GM12878 (cell line): ENCODE results near the gene MRPL37. TPM values are rescaled to one million over a fixed set of nuclear protein-coding genes. Genes with fewer than 3 reads are reported as not detected.

Experiments
- ATAC-seq: fragments of 200-7000 bp; cut with Tn5 transposase; 3 replicates; pipeline ENCODE4 v1.9.1; 2020; ENCODE audit warnings: mild to moderate bottlenecking, moderate library complexity
- BruUV-seq: library from RNA; stranded (reverse); fragments of 400-500 nt; replicated peaks from 2 replicates; lab custom pipeline; 2021; lab: Mats Ljungman, UMichigan
- CTCF ChIA-PET: fragments of 300-600 bp; sonication (Branson Sonifier 250); formaldehyde crosslinking; extraction: SDS; loops from one replicate; lab custom pipeline; 2021; ENCODE audit warnings: inconsistent platforms; lab: Yijun Ruan, JAX
- POLR2A ChIA-PET: fragments of 350-600 bp; formaldehyde crosslinking; extraction: SDS; loops from one replicate; lab custom pipeline; 2021; ENCODE audit warnings: inconsistent platforms; lab: Charles Lee
- RAD21 ChIA-PET: fragments of 300-600 bp; sonication (Branson Sonifier 250); formaldehyde crosslinking; loops from one replicate; lab custom pipeline; 2023; ENCODE audit warnings: antibody characterized with exemption; ENCODE audit not compliant: unreplicated experiment; lab: Charles Lee
- SMC1A ChIA-PET: fragments of 300-600 bp; sonication (Branson Sonifier 250); formaldehyde crosslinking; loops from one replicate; lab custom pipeline; 2023; ENCODE audit not compliant: unreplicated experiment, uncharacterized antibody; lab: Charles Lee
- DNase-seq: peaks from one replicate; pipeline ENCODE4 v3.0.0-alpha.2; 2011; ENCODE audit warnings: low read depth, low spot score
- FAIRE-seq: peaks from 3 replicates; lab custom pipeline; 2011; peaks lifted over from hg19 to GRCh38; lab: Jason Lieb, UNC
- H2AFZ ChIP-seq: 2 replicates; pipeline ENCODE4 v1.6.0; 2011; ENCODE audit warnings: low read depth, low read length, control low read depth; ENCODE audit not compliant: control insufficient read depth
- H3K27ac ChIP-seq: 2 replicates; pipeline ENCODE4 v1.5.1; 2011; ENCODE audit warnings: control low read depth; ENCODE audit not compliant: control insufficient read depth, insufficient read depth
- H3K27me3 ChIP-seq, 2 experiments: replicated peaks in 1 of 2; 2 replicates each; pipeline versions ENCODE4 v1.6.0 to v1.6.1; 2011; ENCODE audit warnings: low read length in 1 of 2; ENCODE audit not compliant: control insufficient read depth in 2 of 2, insufficient read depth in 2 of 2
- H3K36me3 ChIP-seq, 2 experiments: 2 replicates each; pipeline ENCODE4 v1.5.1; 2011; ENCODE audit warnings: low read length in 1 of 2; ENCODE audit not compliant: control insufficient read depth in 2 of 2, insufficient read depth in 2 of 2
- H3K4me1 ChIP-seq: 2 replicates; pipeline ENCODE4 v1.6.1; 2011; ENCODE audit warnings: mild to moderate bottlenecking, low read length, moderate library complexity, mixed read lengths; ENCODE audit not compliant: control insufficient read depth, insufficient read depth
- H3K4me2 ChIP-seq: 2 replicates; pipeline ENCODE4 v1.6.0; 2011; ENCODE audit warnings: control low read depth; ENCODE audit not compliant: control insufficient read depth, insufficient read depth
- H3K4me3 ChIP-seq: fragments of 200-600 bp; sonication (generic); 2 replicates; pipeline ENCODE4 v1.5.1; 2016
- H3K79me2 ChIP-seq: 2 replicates; pipeline ENCODE4 v1.6.0; 2011; ENCODE audit warnings: low read length; ENCODE audit not compliant: control insufficient read depth, insufficient read depth
- H3K9ac ChIP-seq: 2 replicates; pipeline ENCODE4 v1.8.0; 2011; ENCODE audit warnings: low read length, control low read depth, mixed read lengths; ENCODE audit not compliant: control insufficient read depth, insufficient read depth
- H3K9me3 ChIP-seq: replicated peaks from 3 replicates; pipeline ENCODE4 v1.5.1; 2011; ENCODE audit warnings: mild to moderate bottlenecking, low read length; ENCODE audit not compliant: control insufficient read depth, insufficient read depth
- H4K20me1 ChIP-seq: 2 replicates; pipeline ENCODE4 v1.6.0; 2011; ENCODE audit not compliant: control insufficient read depth, insufficient read depth
- BRCA1 ChIP-seq: IDR thresholded peaks from 2 replicates; pipeline ENCODE4 v1.6.1; 2011; ENCODE audit warnings: low read depth, low read length, improper control_type of control experiment
- CREM ChIP-seq: IDR thresholded peaks from 2 replicates; pipeline ENCODE4 v1.6.1; 2014; ENCODE audit warnings: antibody characterized with exemption, low read depth
- HDAC2 ChIP-seq: fragments of 200-600 bp; sonication (generic); IDR thresholded peaks from 2 replicates; pipeline ENCODE4 v1.6.1; 2017
- LARP7 ChIP-seq: fragments of 450-650 bp; IDR thresholded peaks from 2 replicates; pipeline ENCODE4 v1.6.1; 2017; ENCODE audit warnings: mild to moderate bottlenecking
- POLR2A ChIP-seq: IDR thresholded peaks from 2 replicates; pipeline ENCODE4 v1.6.1; 2011; ENCODE audit warnings: low read depth, mild to moderate bottlenecking, low read length
- SUPT20H ChIP-seq: IDR thresholded peaks from 2 replicates; pipeline ENCODE4 v1.6.1; 2011; ENCODE audit warnings: low read depth, mild to moderate bottlenecking, low read length, moderate library complexity, borderline replicate concordance; ENCODE audit not compliant: control insufficient read depth
- YBX1 ChIP-seq: fragments of 450-650 bp; IDR thresholded peaks from 2 replicates; pipeline ENCODE4 v1.6.1; 2016; ENCODE audit warnings: antibody characterized with exemption
- YY1 ChIP-seq: IDR thresholded peaks from 2 replicates; pipeline ENCODE4 v1.6.1; 2011; ENCODE audit warnings: low read depth, mild to moderate bottlenecking, low read length
- WGBS: methylation state at CpG from one replicate; pipeline ENCODE4 v1.1.6; 2016; ENCODE audit warnings: low lambda C conversion rate; ENCODE audit not compliant: insufficient replicate concordance, insufficient coverage; ENCODE audit errors: missing lambda C conversion rate; 5-methylcytosine and 5-hydroxymethylcytosine counted together
- in situ Hi-C: fragments of 300-500 bp; cut with MboI; formaldehyde crosslinking; loops from 9 replicates; pipeline ENCODE4 v1.14.3; 2018; ENCODE audit warnings: mixed read lengths
- intact Hi-C: fragments of 100-400 bp; cut with micrococcal nuclease; formaldehyde crosslinking; loops from one replicate; pipeline ENCODE4 v1.14.2; 2022; ENCODE audit not compliant: unreplicated experiment
- polyA plus RNA-seq, 11 experiments: library from polyadenylated mRNA; depleted of rRNA in 4 of 11; unstranded in 6 of 11; stranded (reverse) in 5 of 11; fragments of >200 nt; fragmentation: Nextera tagmentation in 4 of 11; fragmentation: Illumina TruSeq in 1 of 11; extraction: Ambion mirVana in 4 of 11; extraction: Trizol in 1 of 11; gene quantifications; 1 replicate in 1 of 11; 2 replicates in 10 of 11; pipeline versions ENCODE4 v1.2.1 to v1.2.3, GENCODE V29; 2011 to 2016; ENCODE audit warnings: inconsistent platforms in 2 of 11, missing spikeins in 2 of 11, low read depth in 1 of 11
- total RNA-seq, 4 experiments: library from RNA; depleted of rRNA in 3 of 4; stranded (reverse); fragments of >200 nt in 3 of 4; fragmentation: Illumina TruSeq in 1 of 4; extraction: Trizol in 1 of 4; gene quantifications; 2 replicates each; pipeline versions ENCODE4 v1.2.1 to v1.2.3, GENCODE V29; 2013 to 2021
- TF ChIP-seq, protein P1 (sequence below): IDR thresholded peaks from 2 replicates; pipeline ENCODE4 v1.6.1; 2011; ENCODE audit warnings: borderline replicate concordance, low read depth, mild to moderate bottlenecking, moderate library complexity, mixed read lengths, low read length; ENCODE audit not compliant: insufficient read depth; ENCODE audit errors: extremely low read length

The MRPL37 gene
- total and polyA plus RNA-seq, 10 of the 15 experiments (the other 5 are each of a cell fraction or from before 2014, with no cell fraction given): 41.4 to 217 (median 159) TPM

DNA sequence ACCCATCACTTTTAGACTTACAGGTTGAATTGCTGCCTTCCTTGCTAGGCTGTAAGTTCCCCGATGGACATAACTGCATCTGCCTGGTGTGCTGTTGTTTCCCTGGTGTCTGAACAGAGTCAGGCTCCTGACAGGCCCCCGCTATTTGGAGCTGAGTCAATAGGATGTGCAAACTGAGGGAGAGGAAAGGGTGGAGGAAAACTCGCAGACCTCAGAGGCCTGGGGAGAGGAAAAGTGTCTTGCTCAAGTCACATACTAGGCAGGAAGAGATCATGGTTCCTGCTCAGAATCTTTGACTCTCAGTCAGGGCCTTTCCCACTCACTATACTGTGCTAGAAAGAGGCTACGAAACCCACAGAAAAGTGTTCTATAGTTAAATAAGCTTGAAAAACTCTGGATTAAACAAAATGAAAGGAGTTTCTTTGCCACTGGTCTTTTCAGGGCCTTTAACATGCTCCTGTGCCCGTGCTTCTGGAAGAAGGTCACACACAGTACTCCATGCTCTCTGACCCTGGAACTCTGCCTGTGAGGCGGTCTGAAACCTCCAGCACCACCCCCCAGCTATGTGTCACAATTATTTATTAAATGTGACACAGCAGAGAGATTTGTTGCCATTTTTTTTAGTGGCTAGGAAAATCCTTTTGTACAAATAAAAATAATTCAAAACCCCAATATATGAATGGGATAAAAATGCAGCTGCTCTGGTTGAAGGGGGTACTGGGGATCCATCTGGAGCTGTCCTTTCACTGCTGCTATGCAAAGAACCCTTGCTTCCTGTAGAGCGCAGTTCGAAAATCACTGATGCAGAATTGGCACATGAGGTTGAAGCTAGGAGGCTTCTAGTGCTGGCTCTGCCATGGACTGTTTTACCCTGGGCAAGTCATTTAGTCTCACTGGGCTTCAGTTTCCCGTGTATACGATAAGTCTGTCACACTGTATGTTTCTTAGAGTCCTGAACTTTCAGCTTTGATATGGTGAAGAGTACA is 27.1 kb upstream of the MRPL37 start:
- ChIA-PET CTCF (interaction anchor here (1.6 kb wide), 1 partner anchor 9 kb away, joined by 4 read pairs; no protein-coding TSS in a partner anchor), RAD21 (no interaction called here), SMC1A (interaction anchor here (1.0 kb wide), 1 partner anchor 9 kb away, joined by 3 read pairs; no protein-coding TSS in a partner anchor), POLR2A (no interaction called here)
- ATAC-seq (no peak), FAIRE-seq (no peak), DNase-seq (no peak)
- no peak overlapping the region for H3K9ac ChIP-seq
- TF ChIP-seq CREM (no peak), HDAC2 (no peak), YBX1 (no peak), YY1 (no peak), POLR2A (no peak), BRCA1 (no peak), LARP7 (no peak), SUPT20H (no peak)
- TF ChIP-seq, protein P1, sequence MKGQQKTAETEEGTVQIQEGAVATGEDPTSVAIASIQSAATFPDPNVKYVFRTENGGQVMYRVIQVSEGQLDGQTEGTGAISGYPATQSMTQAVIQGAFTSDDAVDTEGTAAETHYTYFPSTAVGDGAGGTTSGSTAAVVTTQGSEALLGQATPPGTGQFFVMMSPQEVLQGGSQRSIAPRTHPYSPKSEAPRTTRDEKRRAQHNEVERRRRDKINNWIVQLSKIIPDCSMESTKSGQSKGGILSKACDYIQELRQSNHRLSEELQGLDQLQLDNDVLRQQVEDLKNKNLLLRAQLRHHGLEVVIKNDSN: no peak
- H3K27me3 ChIP-seq: no peaks in the 10 kb centered on the region
- H3K79me2 ChIP-seq: no peaks in the 10 kb centered on the region
- no peak overlapping the region for H3K4me2 ChIP-seq
- BruUV-seq: no TSS peak
- H3K4me3 ChIP-seq: no peak overlapping the region
- no peaks in the 10 kb centered on the region for H3K9me3 ChIP-seq
- no peaks in the 10 kb centered on the region for H3K36me3 ChIP-seq
- no peaks in the 10 kb centered on the region for H4K20me1 ChIP-seq
- H2AFZ ChIP-seq: no peak overlapping the region
- intact Hi-C loops: no loop called here
- in situ Hi-C loops: no loop called here
- H3K4me1 ChIP-seq: no peaks in the 10 kb centered on the region
- WGBS: 95% methylated on average over 10 of the region's 10 CpGs
- no peak overlapping the region for H3K27ac ChIP-seq
